Femur (tissue), 1 donor: ENCODE data around the gene CACUL1.

Experiments
- DNase-seq: peaks from one replicate; pipeline ENCODE4 v3.0.0-alpha.2; 2017

Gene CACUL1

GRCh38 chr10:118635674-118636402, 118.9 kb downstream of the CACUL1 start:
- no peak for DNase-seq

DNA sequence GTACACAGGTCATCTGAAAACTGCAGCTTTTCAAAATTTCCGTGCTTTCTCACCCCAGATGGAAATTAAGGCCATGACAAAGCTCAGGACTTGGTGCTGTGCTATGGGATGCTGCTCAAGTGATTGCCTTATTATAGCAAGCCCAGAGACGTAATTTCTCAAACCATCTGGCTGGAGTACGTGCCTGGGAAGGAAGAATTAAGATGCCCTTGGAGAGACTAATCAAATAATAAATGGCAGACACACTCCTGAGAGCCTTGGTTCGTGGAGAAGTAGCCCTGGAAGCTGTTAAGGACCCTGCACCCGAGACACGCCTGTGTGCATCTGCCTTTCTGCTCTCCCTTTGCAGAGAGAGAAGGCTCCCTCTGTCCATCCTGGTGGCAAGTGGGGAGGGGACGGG, 121.0 kb downstream of the CACUL1 start:
- no peak for DNase-seq

GRCh38 chr10:118629211-118629610, 125.6 kb downstream of the CACUL1 start:
- DNase-seq: no peak

- no peak for DNase-seq
These were observed 126.4 kb downstream of the CACUL1 start for GRCh38 chr10:118628397-118628796.

GRCh38 chr10:118626953-118627352, 127.8 kb downstream of the CACUL1 start:
- DNase-seq: no peak
